ENCODE results near the gene PLRG1.
A peak's percentile ranks its signal among the peaks of the same experiment; 100 is the strongest.

The PLRG1 gene

DNA sequence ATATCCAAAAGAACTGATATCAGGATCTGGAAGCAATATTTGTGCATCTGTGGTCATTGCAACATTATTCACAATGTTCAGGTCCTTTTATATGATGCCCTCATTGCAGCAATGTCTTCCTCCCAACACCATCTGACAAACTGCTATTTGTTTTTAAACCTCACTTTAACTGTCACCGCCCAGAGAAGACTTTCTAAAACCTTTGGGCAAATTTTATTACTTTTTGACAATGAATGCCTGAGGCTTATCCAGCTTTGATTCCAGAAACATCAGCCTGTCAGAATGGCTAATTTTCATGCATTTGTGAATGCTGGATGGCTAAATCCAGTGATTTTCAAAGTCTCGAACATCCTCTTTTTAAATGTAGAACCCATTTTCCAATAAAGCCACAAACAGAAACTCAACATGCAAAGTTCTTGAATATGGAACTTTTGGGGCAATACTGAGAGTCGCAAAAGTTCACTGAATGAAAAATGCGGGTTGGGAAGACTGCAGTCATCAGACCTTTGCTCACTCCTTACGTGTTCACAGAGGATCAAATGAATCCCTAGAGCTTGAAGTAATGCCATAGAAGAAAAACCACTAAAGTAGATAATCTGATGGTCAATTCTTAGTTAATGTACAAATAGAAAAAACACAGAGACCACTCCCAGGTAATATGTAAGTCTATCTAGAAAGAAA is 23.1 kb upstream of the PLRG1 start:
- no peak for DNase-seq

DNA sequence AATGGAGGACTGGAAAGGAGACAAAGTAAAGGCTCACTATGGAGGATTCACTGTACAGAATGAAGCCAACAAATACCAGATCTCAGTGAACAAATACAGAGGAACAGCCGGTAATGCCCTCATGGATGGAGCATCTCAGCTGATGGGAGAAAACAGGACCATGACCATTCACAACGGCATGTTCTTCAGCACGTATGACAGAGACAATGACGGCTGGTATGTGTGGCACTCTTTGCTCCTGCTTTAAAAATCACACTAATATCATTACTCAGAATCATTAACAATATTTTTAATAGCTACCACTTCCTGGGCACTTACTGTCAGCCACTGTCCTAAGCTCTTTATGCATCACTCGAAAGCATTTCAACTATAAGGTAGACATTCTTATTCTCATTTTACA is 19.4 kb upstream of the PLRG1 start:
- no peak for DNase-seq

DNA sequence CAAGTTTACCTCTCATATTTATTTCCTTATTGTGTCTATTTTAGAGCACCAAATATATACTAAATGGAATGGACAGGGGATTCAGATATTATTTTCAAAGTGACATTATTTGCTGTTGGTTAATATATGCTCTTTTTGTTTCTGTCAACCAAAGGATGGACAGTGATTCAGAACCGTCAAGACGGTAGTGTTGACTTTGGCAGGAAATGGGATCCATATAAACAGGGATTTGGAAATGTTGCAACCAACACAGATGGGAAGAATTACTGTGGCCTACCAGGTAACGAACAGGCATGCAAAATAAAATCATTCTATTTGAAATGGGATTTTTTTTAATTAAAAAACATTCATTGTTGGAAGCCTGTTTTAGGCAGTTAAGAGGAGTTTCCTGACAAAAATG is 18.8 kb upstream of the PLRG1 start:
- no peak for DNase-seq

DNA sequence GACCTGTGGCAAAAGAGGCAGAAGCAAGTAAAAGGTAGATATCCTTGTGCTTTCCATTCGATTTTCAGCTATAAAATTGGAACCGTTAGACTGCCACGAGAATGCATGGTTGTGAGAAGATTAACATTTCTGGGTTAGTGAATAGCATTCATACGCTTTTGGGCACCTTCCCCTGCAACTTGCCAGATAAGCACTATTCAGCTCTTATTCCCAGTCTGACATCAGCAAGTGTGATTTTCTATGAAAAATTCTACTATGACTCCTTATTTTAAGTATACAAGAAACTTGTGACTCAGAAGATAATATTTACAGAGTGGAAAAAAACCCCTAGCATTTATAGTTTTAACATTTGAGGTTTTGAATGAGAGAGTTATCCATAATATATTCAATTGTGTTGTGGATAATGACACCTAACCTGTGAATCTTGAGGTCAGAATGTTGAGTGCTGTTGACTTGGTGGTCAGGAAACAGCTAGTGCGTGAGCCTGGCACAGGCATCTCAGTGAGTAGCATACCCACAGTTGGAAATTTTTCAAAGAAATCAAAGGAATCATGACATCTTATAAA is 16.5 kb upstream of the PLRG1 start:
- DNase-seq, result no peak

DNA sequence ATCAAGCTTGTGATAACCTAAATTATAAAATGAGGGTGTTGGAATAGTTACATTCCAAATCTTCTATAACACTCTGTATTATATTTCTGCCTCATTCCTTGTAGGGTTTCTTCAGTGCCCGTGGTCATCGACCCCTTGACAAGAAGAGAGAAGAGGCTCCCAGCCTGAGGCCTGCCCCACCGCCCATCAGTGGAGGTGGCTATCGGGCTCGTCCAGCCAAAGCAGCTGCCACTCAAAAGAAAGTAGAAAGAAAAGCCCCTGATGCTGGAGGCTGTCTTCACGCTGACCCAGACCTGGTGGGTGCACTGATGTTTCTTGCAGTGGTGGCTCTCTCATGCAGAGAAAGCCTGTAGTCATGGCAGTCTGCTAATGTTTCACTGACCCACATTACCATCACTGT is 15.5 kb upstream of the PLRG1 start:
- DNase-seq, result no peak

DNA sequence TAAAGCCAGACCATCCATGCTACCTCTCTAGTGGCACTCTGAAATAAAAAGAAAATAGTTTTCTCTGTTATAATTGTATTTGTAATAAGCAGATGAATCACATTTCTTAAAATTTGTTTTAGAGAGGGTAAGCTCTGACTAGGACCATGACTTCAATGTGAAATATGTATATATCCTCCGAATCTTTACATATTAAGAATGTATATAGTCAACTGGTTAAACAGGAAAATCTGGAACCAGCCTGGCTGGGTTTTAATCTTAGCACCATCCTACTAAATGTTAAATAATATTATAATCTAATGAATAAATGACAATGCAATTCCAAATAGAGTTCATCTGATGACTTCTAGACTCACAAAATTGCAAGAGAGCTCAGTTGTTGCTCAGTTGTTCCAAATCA is 14.1 kb upstream of the PLRG1 start:
- DNase-seq, result no peak

DNA sequence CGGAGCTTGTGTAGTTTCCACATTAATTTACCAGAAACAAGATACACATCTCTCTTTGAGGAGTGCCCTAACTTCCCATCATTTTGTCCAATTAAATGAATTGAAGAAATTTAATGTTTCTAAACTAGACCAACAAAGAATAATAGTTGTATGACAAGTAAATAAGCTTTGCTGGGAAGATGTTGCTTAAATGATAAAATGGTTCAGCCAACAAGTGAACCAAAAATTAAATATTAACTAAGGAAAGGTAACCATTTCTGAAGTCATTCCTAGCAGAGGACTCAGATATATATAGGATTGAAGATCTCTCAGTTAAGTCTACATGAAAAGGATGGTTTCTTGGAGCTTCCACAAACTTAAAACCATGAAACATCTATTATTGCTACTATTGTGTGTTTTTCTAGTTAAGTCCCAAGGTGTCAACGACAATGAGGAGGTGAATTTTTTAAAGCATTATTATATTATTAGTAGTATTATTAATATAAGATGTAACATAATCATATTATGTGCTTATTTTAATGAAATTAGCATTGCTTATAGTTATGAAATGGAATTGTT is 12.6 kb upstream of the PLRG1 start, which contains the start of gene FGB:
Gene FGB (plus strand): TSS at position 315 of the 558 bp plus-strand sequence. CDS start 8 bp downstream, at position 323.
- DNase-seq, result no peak

DNA sequence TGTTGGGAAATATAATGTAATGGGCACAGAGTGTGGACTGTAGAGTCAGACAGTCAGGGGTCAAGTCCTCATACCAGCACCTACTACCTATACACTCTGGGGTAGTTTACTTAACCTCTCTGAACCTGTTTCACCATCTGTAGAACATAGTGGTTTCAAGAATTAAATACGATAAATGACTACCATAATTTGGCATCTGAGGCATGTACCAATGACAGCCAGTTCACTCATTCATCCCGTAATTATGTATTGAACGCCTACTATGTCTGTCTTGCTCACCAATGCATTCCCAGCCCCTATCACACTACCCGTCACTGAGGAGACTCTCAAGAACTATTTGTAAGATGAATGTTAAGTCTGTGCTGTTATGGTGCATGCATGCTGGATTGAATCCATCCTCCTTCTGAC is 10.6 kb upstream of the PLRG1 start:
- DNase-seq, result no peak

DNA sequence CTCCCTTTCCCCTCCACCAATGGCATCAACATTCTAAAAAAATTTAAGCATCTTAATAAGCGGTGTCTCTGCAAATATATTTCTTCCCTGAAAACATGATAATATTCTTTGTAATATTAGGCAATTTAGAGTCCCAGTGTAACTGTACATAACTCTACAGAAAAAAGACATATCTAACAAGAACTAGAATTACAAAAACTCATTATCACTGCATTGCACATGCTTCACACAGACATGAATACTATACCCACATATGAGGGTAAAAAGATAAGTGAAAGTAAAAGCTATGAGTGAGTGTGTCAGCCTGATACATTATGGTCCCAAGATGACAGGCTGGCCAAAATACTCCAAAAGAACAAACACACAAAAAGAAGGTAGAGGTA is 10.2 kb upstream of the PLRG1 start:
- no peak for DNase-seq

DNA sequence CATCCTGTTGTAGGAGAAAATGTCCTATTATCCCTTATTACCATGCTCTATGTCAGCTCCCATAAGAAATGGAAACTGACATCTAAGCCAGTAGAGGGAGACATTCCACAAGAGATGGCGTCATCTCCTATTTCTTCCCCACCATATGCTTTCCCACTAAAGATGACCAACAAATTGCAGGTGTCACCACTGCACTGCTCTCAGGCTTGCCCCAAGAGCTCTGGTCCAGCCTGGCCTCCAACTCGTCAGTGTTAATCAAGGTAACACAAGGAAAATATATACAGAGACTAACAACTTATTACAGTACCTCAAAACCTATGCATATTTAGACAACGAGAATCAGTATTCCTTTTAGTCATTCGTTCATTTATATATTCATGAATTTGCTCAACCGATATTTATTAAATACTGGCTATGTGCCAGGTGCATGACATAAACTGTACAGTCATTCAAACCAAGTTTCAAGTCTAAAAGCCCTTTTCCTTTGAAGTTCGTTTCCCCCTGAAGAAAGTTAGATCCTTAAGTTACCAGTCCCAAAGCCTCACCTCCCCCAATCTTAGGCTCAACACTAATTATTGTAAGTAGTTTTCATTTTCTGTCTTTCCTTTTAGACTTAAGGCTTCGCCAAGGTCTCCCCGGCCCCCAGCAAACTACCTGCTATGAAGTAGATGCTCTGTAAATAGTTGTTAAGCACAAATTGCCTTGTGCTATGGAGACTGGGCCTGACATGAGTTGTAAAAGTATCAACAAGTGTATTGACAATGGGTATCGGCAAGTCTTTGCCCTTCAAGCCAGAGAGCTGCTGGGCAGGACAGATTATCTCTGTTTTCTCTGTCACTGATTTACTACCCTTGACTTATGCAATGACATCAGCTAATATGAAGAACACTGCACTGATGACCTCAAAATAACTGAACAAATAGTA is 9.6 kb upstream of the PLRG1 start:
- no peak for DNase-seq

DNA sequence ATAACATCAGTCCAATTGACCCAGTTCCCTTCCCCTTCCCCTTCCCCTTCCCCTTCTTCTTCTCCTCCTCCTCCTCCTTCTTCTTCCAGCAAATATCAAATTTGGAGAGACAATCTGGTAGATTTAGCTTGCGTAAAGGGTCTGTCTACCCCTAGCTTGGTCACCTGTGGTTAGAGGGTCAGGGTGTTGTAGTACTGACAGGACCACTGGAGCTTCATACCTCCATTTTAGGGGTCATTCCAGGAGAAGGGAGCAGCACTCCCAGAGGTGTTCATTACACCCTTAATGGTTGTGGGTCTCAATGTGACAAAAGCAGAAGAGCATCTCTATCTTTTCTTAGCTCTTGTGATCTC is 8.9 kb upstream of the PLRG1 start:
- no peak for DNase-seq

DNA sequence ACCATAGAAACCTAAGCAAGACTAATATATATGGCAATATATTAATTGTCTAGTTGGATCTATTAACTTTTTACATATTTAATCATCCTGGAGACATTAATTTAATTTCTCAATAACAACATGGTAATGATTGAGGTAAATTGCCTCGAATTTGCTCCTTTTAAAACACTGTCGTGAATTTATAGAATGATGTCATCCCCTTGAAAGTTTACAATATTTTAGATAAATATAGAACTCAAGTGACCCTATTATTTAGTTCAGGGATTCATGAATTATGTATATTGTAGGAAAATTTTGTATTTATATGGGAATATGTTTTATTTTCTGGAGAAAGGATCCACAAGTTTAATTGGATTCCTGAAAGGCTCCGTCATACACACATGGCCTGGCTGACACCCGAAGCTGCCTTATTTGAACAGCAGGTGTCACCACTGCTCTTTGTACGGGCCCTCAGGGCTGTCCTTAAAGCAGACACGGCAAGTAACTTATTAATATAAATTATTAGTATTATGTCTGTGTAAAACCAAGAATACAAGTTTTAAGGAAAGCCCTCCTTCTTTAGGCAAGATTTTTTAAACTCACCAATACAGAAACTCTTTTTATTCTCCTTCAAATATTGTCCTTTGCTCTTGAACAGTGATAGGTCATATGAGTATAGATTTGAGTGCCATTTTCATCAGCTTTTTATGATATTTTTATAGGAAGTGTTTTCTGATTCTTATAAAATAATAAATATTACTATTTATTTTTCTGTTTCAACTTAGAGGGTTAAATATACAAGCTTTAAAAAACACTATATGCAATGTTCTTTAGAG is 1.9 kb upstream of the PLRG1 start:
- DNase-seq, result peak; percentile 74

DNA sequence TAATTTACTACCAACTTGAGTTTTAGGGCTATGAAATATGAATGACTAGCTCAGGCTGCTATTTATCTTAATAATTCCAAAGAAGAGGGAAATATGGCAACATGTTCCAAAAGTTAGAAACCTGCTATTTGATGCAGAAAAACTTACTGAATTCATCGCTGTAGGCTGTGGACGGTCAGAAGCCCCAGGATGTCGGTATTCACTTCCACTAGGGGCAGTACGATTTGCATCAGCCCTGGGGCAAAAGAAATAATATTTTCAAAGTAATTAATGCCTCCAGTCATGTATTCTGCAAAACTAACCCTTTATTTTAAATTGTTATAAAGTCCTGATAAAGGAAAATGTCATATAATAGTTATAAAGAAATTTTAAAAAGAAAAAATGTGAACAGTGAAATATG is 4.5 kb downstream of the PLRG1 start:
- DNase-seq, result no peak

DNA sequence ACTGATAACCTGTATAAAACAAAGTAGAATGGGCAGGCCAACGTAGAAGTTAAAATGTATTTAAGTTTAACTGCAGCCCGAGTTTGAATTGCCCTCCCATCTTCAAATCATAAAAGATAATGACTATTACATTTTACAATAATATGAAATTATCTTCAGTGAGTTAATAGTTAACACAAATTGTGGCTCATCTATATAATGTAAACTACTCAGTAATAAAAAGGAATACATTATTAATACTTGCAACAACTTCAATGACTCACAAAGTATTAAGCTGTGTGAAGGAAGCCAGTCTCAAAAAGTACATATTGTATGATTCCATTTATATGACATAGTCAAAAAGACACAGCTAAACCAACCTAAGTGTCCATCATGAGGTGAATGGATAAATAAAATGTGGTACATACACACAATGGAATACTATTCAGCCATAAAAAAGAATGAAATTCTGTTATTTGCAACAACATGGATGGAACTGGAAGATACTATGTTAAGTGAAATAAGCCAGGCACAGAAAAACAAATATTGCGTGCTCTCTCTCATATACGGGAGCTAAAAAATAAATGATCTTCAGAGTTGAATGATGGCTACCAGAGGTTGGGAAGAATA is 7.8 kb downstream of the PLRG1 start:
- DNase-seq, result no peak

DNA sequence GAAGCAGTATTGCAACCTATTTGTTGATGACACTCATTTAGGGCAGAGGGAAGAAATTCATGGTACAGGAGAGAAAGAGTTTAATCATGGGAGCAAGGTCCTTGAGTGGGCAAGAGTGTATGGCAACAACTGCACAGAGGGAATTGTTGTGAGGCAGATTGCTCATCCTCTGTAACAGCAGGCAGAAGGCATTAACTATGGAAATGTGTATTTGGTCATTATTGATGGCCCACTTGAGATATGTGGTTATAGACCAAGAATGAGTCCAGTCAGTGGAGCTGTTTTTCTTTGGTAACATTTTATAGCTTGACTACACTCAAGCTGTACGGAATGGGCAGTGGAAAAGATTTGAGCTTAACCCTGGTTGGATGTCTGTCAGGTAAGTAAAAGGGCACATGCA is 15.9 kb downstream of the PLRG1 start:
- no peak for DNase-seq

DNA sequence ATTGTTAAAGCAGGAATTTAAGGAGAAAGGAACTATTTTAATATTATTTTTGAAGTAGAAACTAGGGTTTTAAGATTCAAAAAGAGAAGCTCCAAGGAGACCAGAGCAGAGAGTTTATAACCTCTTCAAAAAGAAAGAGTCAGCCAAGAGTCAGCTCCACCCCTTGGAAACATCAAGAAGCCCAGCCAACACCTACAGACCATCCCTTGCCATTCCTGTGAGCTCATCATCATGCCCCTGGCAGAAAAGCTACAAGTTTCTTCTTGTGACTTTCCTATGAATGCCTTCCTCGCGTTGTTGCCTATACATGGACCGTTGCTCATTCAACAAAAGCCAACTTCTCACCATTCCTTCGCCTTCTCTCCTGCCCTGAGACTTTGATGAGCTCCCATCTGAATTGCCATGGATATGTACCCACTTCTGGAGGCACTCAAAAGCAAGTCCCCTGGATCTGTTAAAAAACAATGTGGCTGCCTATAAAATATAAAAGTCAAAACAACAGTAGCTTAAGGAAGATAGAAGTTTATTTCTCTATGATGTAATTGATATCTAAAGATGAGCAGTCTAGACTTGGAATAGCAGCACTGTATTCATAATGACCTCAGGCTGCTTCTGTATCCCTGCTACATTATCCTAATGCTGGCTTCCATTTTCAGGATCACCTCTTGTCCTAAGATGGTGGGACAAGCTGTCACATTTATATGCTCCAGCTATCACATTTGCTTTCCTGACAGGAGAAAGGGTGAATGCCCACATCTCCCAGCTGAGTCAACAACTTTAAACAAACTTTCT is 20.3 kb downstream of the PLRG1 start:
- no peak for DNase-seq

DNA sequence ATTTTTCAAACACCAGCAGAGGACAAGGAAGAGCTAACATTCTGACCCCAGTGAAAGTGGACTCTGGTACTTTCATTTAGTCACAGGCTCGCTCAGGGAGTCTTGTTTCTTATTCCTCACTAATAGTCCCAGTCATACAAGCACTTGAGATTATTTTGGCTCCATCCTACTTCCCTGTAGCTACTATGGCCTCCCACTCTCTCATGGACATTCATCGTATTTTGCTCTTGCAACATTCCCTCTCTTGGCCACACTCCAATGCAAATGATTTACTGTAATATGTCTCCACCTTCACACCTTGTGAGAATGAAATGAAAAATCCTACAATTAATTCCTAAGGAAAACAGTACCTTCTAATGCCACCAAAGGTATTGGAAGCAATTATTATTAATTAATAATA is 21.3 kb downstream of the PLRG1 start:
- DNase-seq, result no peak

DNA sequence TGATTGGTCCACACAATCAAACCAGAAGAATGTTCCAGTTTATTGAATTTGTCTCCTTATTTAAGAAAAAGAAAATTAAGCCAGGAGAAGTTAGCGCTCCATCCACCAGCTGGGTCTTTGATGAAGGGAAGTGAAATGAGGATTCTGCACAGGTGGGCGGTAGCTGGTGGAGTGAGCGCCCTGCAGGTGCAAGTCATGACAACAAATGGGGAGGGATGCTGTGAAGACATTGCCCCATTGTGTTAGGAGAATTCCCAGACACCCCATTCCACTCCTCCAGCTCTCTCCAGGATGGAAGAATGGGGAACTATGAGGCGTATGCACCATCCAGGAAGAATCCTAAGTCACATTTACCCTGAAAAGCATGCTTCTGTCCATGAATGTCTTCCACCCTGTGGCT is 22.9 kb downstream of the PLRG1 start:
- DNase-seq, result no peak

DNA sequence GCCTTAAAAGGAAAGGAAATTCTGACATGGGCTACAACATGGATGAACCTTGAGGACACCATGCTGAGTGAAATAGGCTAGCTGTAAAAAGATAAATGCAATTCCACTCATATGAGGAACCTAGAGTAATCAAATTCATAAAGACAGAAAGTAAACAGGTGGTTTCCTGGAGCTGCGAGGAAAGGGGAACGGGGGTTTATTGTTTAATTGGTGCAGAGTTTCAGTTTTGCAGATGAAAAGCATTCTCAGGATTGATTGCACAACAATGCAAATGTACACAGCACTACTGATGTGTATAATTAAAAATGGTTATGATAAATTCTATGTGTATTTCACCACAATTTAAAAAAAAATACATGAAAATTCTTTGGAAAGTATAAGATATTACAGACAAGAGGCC is 24.0 kb downstream of the PLRG1 start:
- no peak for DNase-seq

DNA sequence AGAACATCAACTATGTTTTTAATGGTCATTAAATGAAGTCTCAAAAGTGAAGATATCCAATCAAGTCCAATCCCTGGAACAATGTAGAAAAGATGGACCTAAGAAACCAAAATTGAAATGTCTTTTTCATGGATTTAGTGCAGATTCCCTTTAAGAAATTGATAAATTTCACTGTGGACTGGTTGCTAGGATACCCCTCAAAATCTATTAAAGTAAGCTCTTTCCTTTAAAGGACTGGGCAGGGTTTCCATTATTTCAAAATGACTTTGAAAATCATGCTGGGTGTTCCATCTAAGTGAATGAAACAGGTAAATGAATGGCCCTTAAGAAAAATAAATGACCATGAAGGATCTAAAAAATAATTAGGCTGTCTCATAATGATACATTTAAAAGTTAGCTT is 28.6 kb downstream of the PLRG1 start:
- no peak for DNase-seq

DNA sequence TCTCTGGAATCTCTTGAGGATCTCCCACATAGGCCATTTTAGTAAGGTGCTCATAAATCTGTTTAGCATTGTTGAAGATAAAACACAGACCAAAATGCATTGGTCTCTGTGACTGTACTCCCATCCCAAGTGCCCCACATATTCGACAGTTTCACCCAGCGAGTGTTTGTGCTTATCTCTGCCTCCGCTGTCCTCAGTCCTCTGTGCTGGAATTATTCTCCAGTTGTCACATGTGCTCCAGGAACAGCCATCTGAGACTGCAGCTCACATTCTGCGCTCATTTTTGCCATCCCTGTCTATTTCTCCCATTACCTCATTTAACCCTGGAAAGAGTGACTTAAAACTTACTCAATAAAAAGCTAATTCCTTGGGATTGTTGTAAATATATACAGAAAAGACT is 31.0 kb downstream of the PLRG1 start:
- no peak for DNase-seq

DNA sequence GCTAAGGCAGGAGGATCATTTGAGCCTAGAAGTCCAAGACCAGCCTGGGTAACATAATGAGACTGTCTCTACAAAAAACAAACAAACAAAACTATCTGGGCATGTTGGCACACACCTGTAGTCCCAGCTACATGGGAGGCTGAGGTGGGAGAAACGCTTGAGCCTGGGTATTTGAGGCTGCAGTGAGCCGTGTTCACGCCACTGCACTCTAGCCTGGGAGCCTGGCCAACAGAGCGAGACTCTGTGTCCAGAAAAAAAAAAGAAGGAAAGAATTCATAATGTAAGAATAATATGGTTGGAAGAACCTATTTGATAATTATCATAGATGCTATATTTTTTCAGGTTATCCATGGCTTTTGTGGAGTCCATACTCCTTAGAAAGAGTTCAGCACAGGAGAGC is 32.6 kb downstream of the PLRG1 start:
- DNase-seq, result no peak

Measured in CD4-positive, alpha-beta T cell treated with Interleukin-15 for 1 hour (primary cell).